Measurements from ENCODE around the gene CHMP1A.
"Not testable (repeated sequence)": the region's sequence is repeated elsewhere in the genome, so short reads cannot be mapped to it uniquely, and the experiment has no call there.

Gene CHMP1A

GRCh38 chr16:89667633-89668032, 10.1 kb upstream of the CHMP1A start:
- Histone ChIP-seq H3K9me3 (ENCODE audit: low read depth, low read length) (no peaks in the 10 kb centered on the region), H3K9ac (ENCODE audit: insufficient read length) (no peak overlapping the region), H3K27ac (no peak overlapping the region), H3K4me3 (no peak overlapping the region), H3K36me3 (ENCODE audit: insufficient read depth, low read length) (no peaks in the 10 kb centered on the region)
- TF ChIP-seq FOXP2 (optimal IDR thresholded peaks at IDR 0.05; ENCODE audit: control extremely low read depth, extremely low read length, insufficient read depth): no peak
- TF ChIP-seq EZH2 (IDR thresholded peaks at IDR 0.05): no peak
- no peak for TF ChIP-seq POLR2AphosphoS5 (IDR thresholded peaks at IDR 0.05; ENCODE audit: borderline replicate concordance, low read depth, low read length)
- no peak for DNase-seq (ENCODE audit: low read depth, low spot score)

- not testable (repeated sequence) for H3K4me3 ChIP-seq; H3K9me3 ChIP-seq (ENCODE audit: low read depth, low read length); H3K9ac ChIP-seq (ENCODE audit: insufficient read length); DNase-seq (ENCODE audit: low read depth, low spot score); H3K27ac ChIP-seq; H3K36me3 ChIP-seq (ENCODE audit: insufficient read depth, low read length)
These were observed 9.5 kb upstream of the CHMP1A start for GRCh38 chr16:89667000-89667399.

- DNase-seq (ENCODE audit: low read depth, low spot score); H3K9me3 ChIP-seq (ENCODE audit: low read depth, low read length); H3K9ac ChIP-seq (ENCODE audit: insufficient read length); H3K36me3 ChIP-seq (ENCODE audit: insufficient read depth, low read length); H3K27ac ChIP-seq; H3K4me3 ChIP-seq: not testable (repeated sequence)
These were observed 6.7 kb upstream of the CHMP1A start for GRCh38 chr16:89664238-89664637.

- TF ChIP-seq EZH2 (IDR thresholded peaks at IDR 0.05): no peak
- no peak for TF ChIP-seq FOXP2 (optimal IDR thresholded peaks at IDR 0.05; ENCODE audit: control extremely low read depth, extremely low read length, insufficient read depth)
- no peak for TF ChIP-seq POLR2AphosphoS5 (IDR thresholded peaks at IDR 0.05; ENCODE audit: borderline replicate concordance, low read depth, low read length)
- no peak for DNase-seq (ENCODE audit: low read depth, low spot score)
- no peak overlapping the region for H3K9ac ChIP-seq (ENCODE audit: insufficient read length)
- no peak overlapping the region for H3K27ac ChIP-seq
- H3K36me3 ChIP-seq (ENCODE audit: insufficient read depth, low read length): peaks cover 7% of the 10 kb centered on the region; the same call in 1 of the 2 replicates
- no peak overlapping the region for H3K4me3 ChIP-seq
- H3K9me3 ChIP-seq (ENCODE audit: low read depth, low read length): no peaks in the 10 kb centered on the region
These were observed 3.7 kb upstream of the CHMP1A start for GRCh38 chr16:89661215-89661614.

- no peak for TF ChIP-seq EZH2 (IDR thresholded peaks at IDR 0.05)
- TF ChIP-seq POLR2AphosphoS5 (IDR thresholded peaks at IDR 0.05; ENCODE audit: borderline replicate concordance, low read depth, low read length): no peak
- no peak for TF ChIP-seq FOXP2 (optimal IDR thresholded peaks at IDR 0.05; ENCODE audit: control extremely low read depth, extremely low read length, insufficient read depth)
- no peak for DNase-seq (ENCODE audit: low read depth, low spot score)
- Histone ChIP-seq H3K36me3 (ENCODE audit: insufficient read depth, low read length) (peaks cover 7% of the 10 kb centered on the region; the same call in 1 of the 2 replicates), H3K9ac (ENCODE audit: insufficient read length) (no peak overlapping the region), H3K4me3 (no peak overlapping the region), H3K27ac (no peak overlapping the region), H3K9me3 (ENCODE audit: low read depth, low read length) (no peaks in the 10 kb centered on the region)
These were observed 2.6 kb upstream of the CHMP1A start for GRCh38 chr16:89660146-89660545.

GRCh38 chr16:89658221-89658879, 842 bp upstream of the CHMP1A start:
- H3K27ac ChIP-seq: no peak overlapping the region
- DNase-seq (ENCODE audit: low read depth, low spot score): no peak

GRCh38 chr16:89656435-89657121, 930 bp downstream of the CHMP1A start:
- Histone ChIP-seq H3K27ac (no peak overlapping the region), H3K9me3 (ENCODE audit: low read depth, low read length) (no peaks in the 10 kb centered on the region), H3K4me3 (peak overlapping the region; percentile 83), H3K36me3 (ENCODE audit: insufficient read depth, low read length) (peaks cover 7% of the 10 kb centered on the region; the same call in 1 of the 2 replicates), H3K9ac (ENCODE audit: insufficient read length) (peak overlapping the region; percentile 82)
- DNase-seq (ENCODE audit: low read depth, low spot score): no peak
- no peak for TF ChIP-seq EZH2 (IDR thresholded peaks at IDR 0.05)
- no peak for TF ChIP-seq FOXP2 (optimal IDR thresholded peaks at IDR 0.05; ENCODE audit: control extremely low read depth, extremely low read length, insufficient read depth)
- no peak for TF ChIP-seq POLR2AphosphoS5 (IDR thresholded peaks at IDR 0.05; ENCODE audit: borderline replicate concordance, low read depth, low read length)

More at GRCh38 chr16:89658221-89658879, 842 bp upstream of the CHMP1A start:
- H3K36me3 ChIP-seq (ENCODE audit: insufficient read depth, low read length): peaks cover 7% of the 10 kb centered on the region; the same call in 1 of the 2 replicates
- peak overlapping the region; percentile 83 for H3K4me3 ChIP-seq
- H3K9ac ChIP-seq (ENCODE audit: insufficient read length): peak overlapping the region; percentile 89
- no peak for TF ChIP-seq FOXP2 (optimal IDR thresholded peaks at IDR 0.05; ENCODE audit: control extremely low read depth, extremely low read length, insufficient read depth)
- no peak for TF ChIP-seq EZH2 (IDR thresholded peaks at IDR 0.05)
- no peak for TF ChIP-seq POLR2AphosphoS5 (IDR thresholded peaks at IDR 0.05; ENCODE audit: borderline replicate concordance, low read depth, low read length)
- H3K9me3 ChIP-seq (ENCODE audit: low read depth, low read length): no peaks in the 10 kb centered on the region

- Histone ChIP-seq H3K9me3 (ENCODE audit: low read depth, low read length) (no peaks in the 10 kb centered on the region), H3K36me3 (ENCODE audit: insufficient read depth, low read length) (no peaks in the 10 kb centered on the region; the same call in 1 of the 2 replicates), H3K9ac (ENCODE audit: insufficient read length) (no peak overlapping the region), H3K27ac (no peak overlapping the region), H3K4me3 (no peak overlapping the region)
- no peak for DNase-seq (ENCODE audit: low read depth, low spot score)
- TF ChIP-seq EZH2 (IDR thresholded peaks at IDR 0.05): no peak
- TF ChIP-seq POLR2AphosphoS5 (IDR thresholded peaks at IDR 0.05; ENCODE audit: borderline replicate concordance, low read depth, low read length): no peak
These were observed 2.4 kb downstream of the CHMP1A start for GRCh38 chr16:89655062-89655643.

Measured in SK-N-MC (cell line).